Left lung (tissue), 10 donors: ENCODE data around the gene RRP1. TPM values are rescaled to one million over a fixed set of nuclear protein-coding genes. Genes with fewer than 3 reads are reported as not detected.

Experiments used
- ATAC-seq: fragments of 200-7000 bp; cut with Tn5 transposase; one replicate; pipeline ENCODE4 v1.9.1; 2020; ENCODE audit warnings: moderate library complexity
- DNase-seq, 4 donors: peaks; one replicate each; pipeline ENCODE4 v3.0.0-alpha.2; 2013 to 2020
- H3K27ac ChIP-seq, 2 donors: fragments of 200-600 bp; sonication (generic) in 1 of 2; one replicate each; pipeline versions ENCODE4 v1.5.0 to v1.8.0; 2020 to 2021
- H3K27me3 ChIP-seq, 2 donors: fragments of 200-600 bp; sonication (generic) in 1 of 2; one replicate each; pipeline versions ENCODE4 v1.5.0 to v1.8.0; 2020 to 2021
- H3K36me3 ChIP-seq, 2 donors: fragments of 200-600 bp; sonication (generic) in 1 of 2; one replicate each; pipeline versions ENCODE4 v1.5.0 to v1.8.0; 2020 to 2021
- H3K4me1 ChIP-seq, 2 donors: fragments of 200-600 bp; one replicate each; pipeline ENCODE4 v1.8.0; 2021
- H3K4me3 ChIP-seq, 2 donors: fragments of 200-600 bp; sonication (generic) in 1 of 2; one replicate each; pipeline versions ENCODE4 v1.5.0 to v1.8.0; 2020 to 2021; ENCODE audit warnings: mild to moderate bottlenecking in 1 of 2
- H3K9me3 ChIP-seq, 2 donors: fragments of 200-600 bp; sonication (generic) in 1 of 2; one replicate each; pipeline versions ENCODE4 v1.5.0 to v1.8.0; 2020 to 2021
- CTCF ChIP-seq, 2 donors: fragments of 200-600 bp; sonication (generic) in 1 of 2; IDR thresholded peaks; one replicate each; pipeline versions ENCODE4 v1.5.0 to v1.8.0; 2021; ENCODE audit warnings: antibody characterized with exemption in 2 of 2
- intact Hi-C, 2 donors: fragments of 100-400 bp; cut with DNase I; formaldehyde crosslinking; loops; one replicate each; pipeline versions ENCODE4 v1.11.2 to v1.14.2; 2022
- polyA plus RNA-seq, 6 donors: library from polyadenylated mRNA; unstranded; fragments of 120-200 nt; gene quantifications; one replicate each; pipeline ENCODE4 v1.2.1, GENCODE V29; 2013; ENCODE audit not compliant: insufficient read length in 6 of 6
- total RNA-seq, 2 donors: library from RNA; stranded (reverse); fragmentation: NEBNext Ultra II Directional; extraction: Animal tissue kit (Norgen Biotek cat#: 25700); gene quantifications; one replicate each; pipeline ENCODE4 v1.2.1, GENCODE V29; 2021
- donor health status: DM: no; HTN: yes; CAD: no.
- donor health status: DM: no; HTN: no; CAD: no.

RRP1 gene
- total and polyA plus RNA-seq, 8 donors = 16.1 to 28.0 (median 26.2) TPM

DNA sequence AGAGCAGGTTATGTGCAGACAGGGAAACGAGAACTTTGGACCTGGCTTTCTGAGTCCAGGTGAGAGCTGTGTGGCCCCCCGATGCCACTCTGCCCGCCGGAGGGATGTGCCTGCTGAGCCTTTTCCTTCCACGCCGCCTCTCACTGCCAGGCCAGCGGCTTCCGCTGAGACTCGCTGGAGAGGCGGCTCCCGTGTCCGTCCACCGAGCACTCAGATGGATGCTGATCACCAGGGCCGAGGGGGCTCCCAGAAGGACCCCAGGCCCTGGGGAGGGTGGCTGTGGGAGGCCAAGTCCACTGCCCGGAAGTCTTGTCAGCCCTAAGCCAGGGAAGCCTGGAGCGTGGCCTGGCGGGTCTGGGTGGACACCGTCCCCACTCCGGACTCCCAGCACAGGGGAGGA is 29.7 kb upstream of the RRP1 start:
- H3K27me3 ChIP-seq = no peaks in the 10 kb centered on the region
- peaks cover 0 to 31% of the 10 kb centered on the region in 2 donors for H3K4me1 ChIP-seq
- DNase-seq (no peak), ATAC-seq (no peak)
- H3K4me3 ChIP-seq = no peak overlapping the region
- peaks cover 0 to 97% of the 10 kb centered on the region in 2 donors for H3K36me3 ChIP-seq
- no peak for TF ChIP-seq CTCF (IDR thresholded peaks at IDR 0.05)
- H3K9me3 ChIP-seq = no peaks in the 10 kb centered on the region
- no peak overlapping the region for H3K27ac ChIP-seq
- intact Hi-C loops = no loop called here

DNA sequence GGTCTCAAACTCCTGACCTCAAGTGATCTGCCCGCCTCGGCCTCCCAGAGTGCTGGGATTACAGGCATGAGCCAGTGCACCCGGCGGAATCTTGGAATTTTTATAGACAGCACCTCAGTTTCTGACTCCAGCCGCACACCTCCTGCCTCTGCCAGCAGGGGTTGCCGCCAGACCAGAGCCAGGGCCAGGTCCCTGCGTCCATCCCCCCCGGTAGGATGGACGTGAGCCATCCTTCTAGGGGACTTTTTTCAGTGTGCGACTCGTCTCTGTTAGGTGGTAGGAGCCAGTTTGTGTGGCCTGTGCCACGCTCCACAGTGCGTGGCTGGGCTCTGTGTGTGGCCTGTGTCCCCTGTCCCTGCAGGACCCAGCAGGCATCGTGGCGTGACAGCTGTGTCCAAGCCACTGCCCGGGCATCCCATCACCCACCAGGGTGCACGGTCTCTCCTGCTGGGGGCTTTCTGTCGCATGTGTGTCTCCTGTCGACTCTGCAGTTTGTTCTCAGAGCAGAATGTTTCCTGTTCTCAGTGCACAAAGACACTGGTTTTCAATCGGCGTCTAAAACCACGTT is 28.9 kb upstream of the RRP1 start:
- no peak for DNase-seq
- Histone ChIP-seq H3K27me3 (no peaks in the 10 kb centered on the region), H3K4me3 (no peak overlapping the region), H3K4me1 (peaks cover 0 to 31% of the 10 kb centered on the region in 2 donors), H3K27ac (no peak overlapping the region), H3K36me3 (peaks cover 0 to 95% of the 10 kb centered on the region in 2 donors), H3K9me3 (no peaks in the 10 kb centered on the region)
- TF ChIP-seq CTCF (IDR thresholded peaks at IDR 0.05) = no peak
- no peak for ATAC-seq
- intact Hi-C loops = no loop called here

GRCh38 chr21:43761886-43762285 is 27.5 kb upstream of the RRP1 start:
- H3K27me3 ChIP-seq = no peaks in the 10 kb centered on the region
- H3K36me3 ChIP-seq = peaks cover 0 to 81% of the 10 kb centered on the region in 2 donors
- no peak for ATAC-seq
- no peaks in the 10 kb centered on the region for H3K9me3 ChIP-seq
- peaks cover 0 to 26% of the 10 kb centered on the region in 2 donors for H3K4me1 ChIP-seq
- no peak overlapping the region for H3K27ac ChIP-seq
- H3K4me3 ChIP-seq = no peak overlapping the region
- TF ChIP-seq CTCF (IDR thresholded peaks at IDR 0.05) = no peak
- no peak for DNase-seq
- intact Hi-C loops = no loop called here

DNA sequence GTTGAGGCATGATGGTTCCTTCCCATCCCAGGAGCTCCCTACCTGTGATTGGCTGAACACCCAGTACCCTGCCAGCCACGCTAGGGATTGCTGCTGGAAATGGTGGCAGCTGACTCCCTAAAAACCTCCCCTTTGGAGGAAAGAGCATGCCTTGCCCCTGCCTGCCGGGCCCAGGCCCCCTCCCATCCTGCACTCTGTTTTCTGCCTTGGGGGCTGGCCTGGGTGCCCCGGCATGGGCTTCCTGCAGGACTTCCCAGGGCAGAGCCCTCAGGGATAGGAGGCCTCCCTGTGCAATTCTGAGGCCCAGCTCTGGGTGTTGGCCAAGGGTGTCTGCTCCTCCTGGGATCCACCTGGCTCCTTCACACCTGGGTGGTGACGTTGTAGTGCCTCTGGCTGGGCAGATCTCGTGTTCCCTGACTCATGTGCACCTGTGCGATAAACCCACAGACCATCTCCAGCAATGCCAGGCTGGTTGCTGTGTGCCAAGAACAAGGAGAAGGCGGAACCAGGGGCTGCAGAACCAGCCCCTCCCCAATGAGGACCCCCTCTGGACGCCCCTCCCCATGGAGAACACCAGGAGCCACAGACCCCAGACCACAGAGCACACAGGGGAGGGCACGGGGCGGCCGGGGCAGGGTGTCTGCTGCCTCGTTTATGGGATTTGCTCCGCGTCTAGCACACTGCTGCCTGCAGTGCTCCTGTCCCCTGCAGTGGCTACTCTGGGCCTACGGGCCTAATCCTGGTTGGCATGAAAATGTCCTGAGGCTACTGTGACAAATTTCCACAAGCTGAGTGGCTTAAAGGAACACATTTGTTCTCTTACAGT is 26.9 kb upstream of the RRP1 start:
- Histone ChIP-seq H3K9me3 (no peaks in the 10 kb centered on the region), H3K4me1 (peaks cover 0 to 25% of the 10 kb centered on the region in 2 donors), H3K4me3 (no peak overlapping the region), H3K27ac (no peak overlapping the region), H3K27me3 (no peaks in the 10 kb centered on the region), H3K36me3 (peaks cover 0 to 75% of the 10 kb centered on the region in 2 donors)
- no peak for TF ChIP-seq CTCF (IDR thresholded peaks at IDR 0.05)
- ATAC-seq (no peak), DNase-seq (no peak)
- intact Hi-C loops = no loop called here

DNA sequence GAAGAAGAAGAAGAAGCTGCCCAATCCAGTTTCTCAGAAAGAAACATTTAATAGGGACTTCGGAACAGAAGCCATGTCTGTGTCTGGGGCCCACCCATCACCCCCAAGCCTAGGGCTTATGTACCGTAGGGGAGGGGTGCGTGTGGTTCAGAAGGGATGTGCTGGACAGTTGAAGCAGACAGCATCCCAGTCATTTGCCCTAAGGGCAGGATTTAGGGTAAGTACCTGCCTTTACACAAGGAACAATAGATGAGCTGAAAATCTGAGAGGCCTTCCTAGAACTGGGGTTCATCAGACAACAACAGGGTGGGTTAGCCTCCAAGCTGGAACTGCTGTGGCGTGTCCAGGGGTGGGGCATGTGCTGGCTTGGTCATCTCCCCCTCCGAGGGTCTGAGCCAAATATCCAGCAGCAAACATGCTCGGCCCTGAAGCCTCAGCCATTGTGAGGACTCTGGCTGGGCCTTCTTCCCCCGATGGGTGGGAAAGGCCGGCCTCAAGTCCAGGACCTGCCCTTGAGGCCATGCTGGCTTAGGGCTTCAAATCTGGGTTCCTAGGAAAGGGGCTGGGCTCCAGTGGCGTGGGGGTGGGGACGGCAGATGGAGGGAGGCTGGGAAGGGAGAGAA is 25.4 kb upstream of the RRP1 start:
- no peaks in the 10 kb centered on the region for H3K9me3 ChIP-seq
- peaks cover 4 to 25% of the 10 kb centered on the region in 2 donors for H3K4me1 ChIP-seq
- no peak for ATAC-seq
- no peak overlapping the region for H3K4me3 ChIP-seq
- intact Hi-C loops = no loop called here
- peak in 1 of 4 donors; percentile 49 for DNase-seq
- H3K27me3 ChIP-seq = no peaks in the 10 kb centered on the region
- peaks cover 0 to 60% of the 10 kb centered on the region in 2 donors for H3K36me3 ChIP-seq
- H3K27ac ChIP-seq = no peak overlapping the region
- no peak for TF ChIP-seq CTCF (IDR thresholded peaks at IDR 0.05)
